Ovary (tissue), 9 donors: ENCODE results near the gene ZNF182. TPM values are rescaled to one million over a fixed set of nuclear protein-coding genes. Genes with fewer than 3 reads are reported as not detected.
"Not testable (repeated sequence)": the region's sequence is repeated elsewhere in the genome, so short reads cannot be mapped to it uniquely, and the experiment has no call there.

Experiments
- DNase-seq, 5 donors: peaks; one replicate each; pipeline ENCODE4 v3.0.0-alpha.2; 2019 to 2020
- H3K27ac ChIP-seq, 2 donors: fragments of 200-600 bp; one replicate each; pipeline versions ENCODE4 v1.5.1 to v1.8.0; 2019 to 2022
- H3K27me3 ChIP-seq: fragments of 200-600 bp; one replicate; pipeline ENCODE4 v1.8.0; 2022
- H3K36me3 ChIP-seq: fragments of 200-600 bp; sonication (generic); one replicate; pipeline ENCODE4 v1.5.1; 2019
- H3K4me1 ChIP-seq: one replicate; pipeline ENCODE4 v1.8.1; 2013; ENCODE audit warnings: mild to moderate bottlenecking, moderate library complexity; ENCODE audit not compliant: insufficient read depth
- H3K4me3 ChIP-seq: fragments of 200-600 bp; sonication (generic); one replicate; pipeline ENCODE4 v1.5.1; 2017
- H3K9me3 ChIP-seq, 2 donors: fragments of 200-600 bp in 1 of 2; sonication (generic) in 1 of 2; one replicate each; pipeline versions ENCODE4 v1.5.1 to v1.8.1; 2013 to 2019; ENCODE audit warnings: mild to moderate bottlenecking in 1 of 2, moderate library complexity in 1 of 2
- CTCF ChIP-seq, 3 donors: fragments of 450-650 bp in 2 of 3; fragments of 200-600 bp in 1 of 3; IDR thresholded peaks; one replicate each; pipeline versions ENCODE4 v1.5.1 to v1.8.0; 2016 to 2022; ENCODE audit warnings: antibody characterized with exemption in 3 of 3, mild to moderate bottlenecking in 1 of 3
- EP300 ChIP-seq: sonication (generic); formaldehyde crosslinking; IDR thresholded peaks from one replicate; pipeline ENCODE4 v1.6.1; 2017; ENCODE audit warnings: antibody characterized with exemption
- POLR2A ChIP-seq: fragments of 450-650 bp; IDR thresholded peaks from one replicate; pipeline ENCODE4 v1.6.1; 2017; ENCODE audit warnings: antibody characterized with exemption, mild to moderate bottlenecking, moderate library complexity
- WGBS, 3 donors: extraction: QIAGEN DNeasy Blood & Tissue Kit in 1 of 3; methylation state at CpG; one replicate each; pipeline versions ENCODE4 v1.1.5 to v1.1.7; 2013 to 2017; 5-methylcytosine and 5-hydroxymethylcytosine counted together
- intact Hi-C, 4 donors: fragments of 100-400 bp; cut with DNase I; formaldehyde crosslinking; loops; one replicate each; pipeline versions ENCODE4 v1.11.0 to v1.15.1; 2022 to 2023
- polyA plus RNA-seq, 2 donors: library from polyadenylated mRNA; stranded (reverse); fragments of 200-250 nt in 1 of 2; fragments of 350-450 nt in 1 of 2; fragmentation: Illumina TruSeq in 1 of 2; extraction: RNeasy Lipid Tissue Mini Kit (QIAGEN cat#74804) in 1 of 2; gene quantifications; one replicate each; pipeline ENCODE4 v1.2.3, GENCODE V29; 2013 to 2014
- total RNA-seq, 7 donors: library from RNA; depleted of rRNA in 2 of 7; stranded (reverse); fragments of >200 nt in 2 of 7; fragmentation: NEBNext Ultra II Directional in 3 of 7; extraction: Animal tissue kit (Norgen Biotek cat#: 25700) in 3 of 7; gene quantifications; one replicate each; pipeline versions ENCODE4 v1.1.0 to v1.2.4, GENCODE V29; 2016 to 2023
- donor health status: DM: no; HTN: no; CAD: no; lungs with moderate emphysema.
- donor health status: DM: no; HTN: no; CAD: no.
- donor health status: Bipolar disorder and iron deficiency.
- donor health status: DM: yes; HTN: yes; CAD: no.
- donor health status: DM: no; HTN: no; CAD: no.
- donor health status: DM: yes; HTN: yes; CAD: no.

ZNF182 gene
- total and polyA plus RNA-seq, 9 donors = 3.2 to 6.3 (median 5.2) TPM

- Histone ChIP-seq H3K4me3 (no peak overlapping the region), H3K4me1 (no peaks in the 10 kb centered on the region), H3K36me3 (no peaks in the 10 kb centered on the region), H3K27ac (no peak overlapping the region), H3K9me3 (no peaks in the 10 kb centered on the region), H3K27me3 (no peaks in the 10 kb centered on the region)
- WGBS, 3 donors = 76 to 88% (median 76%) methylated on average over 13 of the region's 13 CpGs
- DNase-seq = no peak
- TF ChIP-seq EP300 = no peak
- intact Hi-C loops = no loop called here
Measured at GRCh38 chrX:47956016-47956415, 47.8 kb downstream of the ZNF182 start.

GRCh38 chrX:47955295-47955694 is 48.5 kb downstream of the ZNF182 start:
- H3K4me3 ChIP-seq, H3K36me3 ChIP-seq, H3K9me3 ChIP-seq, H3K4me1 ChIP-seq, intact Hi-C loops, DNase-seq, H3K27me3 ChIP-seq, H3K27ac ChIP-seq: not testable (repeated sequence)
- 76 to 91% (median 85%) methylated on average over 6 to 7 of the region's 7 CpGs for WGBS, 3 donors

GRCh38 chrX:47941423-47941822 is 62.4 kb downstream of the ZNF182 start:
- H3K4me1 ChIP-seq = no peaks in the 10 kb centered on the region
- 41 to 60% (median 51%) methylated on average over 4 of the region's 4 CpGs for WGBS, 3 donors
- no peaks in the 10 kb centered on the region for H3K36me3 ChIP-seq
- no peak overlapping the region for H3K27ac ChIP-seq
- H3K4me3 ChIP-seq = no peak overlapping the region
- H3K9me3 ChIP-seq = no peaks in the 10 kb centered on the region
- no peaks in the 10 kb centered on the region for H3K27me3 ChIP-seq
- no peak for TF ChIP-seq POLR2A
- TF ChIP-seq CTCF (IDR thresholded peaks at IDR 0.05) = no peak
- no peak for TF ChIP-seq EP300
- no peak for DNase-seq
- intact Hi-C loops = no loop called here

- Histone ChIP-seq H3K36me3 (no peaks in the 10 kb centered on the region), H3K4me3 (no peak overlapping the region), H3K4me1 (no peaks in the 10 kb centered on the region), H3K27me3 (no peaks in the 10 kb centered on the region), H3K27ac (no peak overlapping the region), H3K9me3 (no peaks in the 10 kb centered on the region)
- DNase-seq = no peak
- 81 to 86% (median 86%) methylated on average over 4 of the region's 4 CpGs for WGBS, 3 donors
- intact Hi-C loops = no loop called here
- TF ChIP-seq CTCF (IDR thresholded peaks at IDR 0.05) = no peak
- TF ChIP-seq POLR2A = no peak
- TF ChIP-seq EP300 = no peak
Measured at GRCh38 chrX:47940448-47940847, 63.3 kb downstream of the ZNF182 start.

GRCh38 chrX:47936940-47937317 is 66.9 kb downstream of the ZNF182 start:
- Histone ChIP-seq H3K36me3 (no peaks in the 10 kb centered on the region), H3K27me3 (no peaks in the 10 kb centered on the region), H3K4me1 (no peaks in the 10 kb centered on the region), H3K27ac (no peak overlapping the region), H3K4me3 (no peak overlapping the region), H3K9me3 (no peaks in the 10 kb centered on the region)
- intact Hi-C loops = no loop called here
- no peak for DNase-seq
- TF ChIP-seq POLR2A = no peak
- TF ChIP-seq CTCF (IDR thresholded peaks at IDR 0.05) = no peak
- TF ChIP-seq EP300 = no peak
- WGBS, 3 donors = 54 to 64% (median 56%) methylated on average over 3 of the region's 3 CpGs
